GM18517 (cell line): ENCODE measurements around the gene IRX1.

Experiments
- ATAC-seq: cut with Tn5 transposase; IDR thresholded peaks from one replicate; pipeline ENCODE4 v1.9.1; 2021; ENCODE audit warnings: mild to moderate bottlenecking, moderate library complexity; ENCODE audit not compliant: unreplicated experiment

Gene IRX1

DNA sequence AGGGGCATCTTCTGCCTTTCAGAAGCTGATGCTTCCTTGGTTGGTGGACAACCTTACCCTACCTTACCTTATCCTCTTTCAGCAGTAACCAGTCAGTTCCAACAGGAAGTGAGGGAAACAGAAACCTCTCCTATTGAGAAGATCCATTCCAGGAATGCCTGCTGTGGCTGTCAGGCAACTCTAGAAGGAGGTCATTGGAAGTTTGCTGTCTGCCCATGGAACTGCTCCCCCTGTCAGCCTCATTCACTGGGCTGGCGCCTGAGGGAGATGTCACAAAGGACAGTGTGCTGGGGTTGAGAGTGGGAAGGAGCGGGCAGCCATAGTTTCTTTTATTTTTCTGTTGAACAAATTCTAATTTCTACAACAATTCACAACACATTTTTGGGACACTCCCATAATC lies 54.7 kb downstream of the IRX1 start:
- no peak for ATAC-seq

DNA sequence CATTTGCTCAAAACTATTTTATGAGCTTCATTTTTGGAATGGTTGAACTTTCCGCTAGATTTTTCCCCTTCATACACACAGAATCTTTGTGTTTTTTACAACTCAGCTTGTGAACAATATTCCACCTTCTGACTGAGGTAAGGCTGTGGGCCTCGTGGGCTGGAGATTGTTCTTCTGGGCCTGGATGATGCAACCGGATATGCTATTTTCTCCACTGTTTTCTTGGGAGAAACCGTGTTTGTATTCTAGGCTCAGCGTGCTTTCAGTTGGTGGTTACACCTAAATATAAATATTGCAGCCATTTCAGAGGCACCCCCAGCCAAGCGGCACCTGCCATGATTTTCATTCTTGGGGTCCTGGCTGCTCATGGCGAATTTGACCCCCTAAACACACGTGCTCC lies 55.2 kb downstream of the IRX1 start:
- no peak for ATAC-seq
